HUES6 (cell line): ENCODE data around the gene MYL5.
"Not testable (repeated sequence)": the region's sequence is repeated elsewhere in the genome, so short reads cannot be mapped to it uniquely, and the experiment has no call there.

ENCODE experiments used
- H3K27ac ChIP-seq: 2 replicates; pipeline ENCODE4 v1.7.0; 2013; ENCODE audit warnings: low read depth, mild to moderate bottlenecking, low read length, inconsistent platforms
- H3K27me3 ChIP-seq: 2 replicates; pipeline ENCODE4 v1.6.1; 2013; ENCODE audit warnings: low read length; ENCODE audit not compliant: control insufficient read depth, insufficient read depth
- H3K36me3 ChIP-seq: 2 replicates; pipeline ENCODE4 v1.6.1; 2013; ENCODE audit warnings: low read length; ENCODE audit not compliant: control insufficient read depth, insufficient read depth
- H3K4me1 ChIP-seq: 2 replicates; pipeline ENCODE4 v1.6.1; 2013; ENCODE audit warnings: low read length; ENCODE audit not compliant: control insufficient read depth, insufficient read depth
- H3K4me3 ChIP-seq: 2 replicates; pipeline ENCODE4 v1.5.1; 2013; ENCODE audit warnings: low read depth, low read length
- H3K9ac ChIP-seq: one replicate; pipeline ENCODE4 v1.6.1; 2013; ENCODE audit warnings: mild to moderate bottlenecking, low read length
- H3K9me3 ChIP-seq: 2 replicates; pipeline ENCODE4 v1.6.1; 2013; ENCODE audit warnings: low read depth, low read length; ENCODE audit not compliant: control insufficient read depth, insufficient read depth

The MYL5 gene

DNA sequence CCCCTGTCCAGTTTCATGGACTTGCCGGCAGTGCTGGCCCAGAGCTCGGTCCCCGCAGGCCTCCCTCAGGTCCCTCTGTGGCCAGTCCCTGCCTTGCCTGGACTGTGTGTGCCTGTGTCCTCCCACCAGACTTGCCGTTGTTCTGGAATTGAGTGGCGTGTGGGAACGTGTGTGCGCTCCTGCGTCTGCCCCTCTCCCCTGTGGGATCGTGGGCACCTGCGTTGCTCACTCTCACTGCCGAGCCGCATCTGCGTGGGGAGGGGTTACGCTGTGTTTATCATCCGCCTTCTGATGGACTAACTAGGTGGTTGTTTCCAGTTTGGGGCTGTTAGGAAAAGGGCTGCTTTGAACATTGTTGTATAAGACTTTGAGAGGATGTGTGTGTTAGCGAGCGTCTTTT is 52.5 kb downstream of the MYL5 start:
- Histone ChIP-seq H3K4me3 (no peak overlapping the region), H3K9ac (no peak overlapping the region), H3K27me3 (no peaks in the 10 kb centered on the region), H3K36me3 (peaks cover 24% of the 10 kb centered on the region), H3K4me1 (no peaks in the 10 kb centered on the region), H3K27ac (no peak overlapping the region), H3K9me3 (no peaks in the 10 kb centered on the region)

DNA sequence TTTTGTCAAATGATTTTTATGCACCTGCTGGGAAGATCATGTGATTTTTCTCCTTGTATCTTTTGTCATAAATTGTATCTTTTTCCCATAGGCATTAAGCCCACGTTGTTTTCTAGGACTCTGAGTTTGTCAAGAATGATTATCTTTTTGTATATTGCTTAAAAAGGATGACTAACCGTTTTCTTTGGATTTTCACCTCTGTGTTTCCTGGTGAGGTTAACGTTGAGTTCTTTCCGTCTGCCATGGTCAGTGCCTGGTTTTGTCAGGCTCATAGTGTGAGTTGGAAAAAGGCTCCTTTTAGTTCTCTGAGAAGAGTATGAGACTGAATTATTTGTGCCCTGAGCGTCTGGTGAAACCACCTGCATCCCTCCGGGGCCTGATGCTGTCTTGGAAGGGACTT is 53.2 kb downstream of the MYL5 start:
- H3K4me1 ChIP-seq: no peaks in the 10 kb centered on the region
- no peaks in the 10 kb centered on the region for H3K27me3 ChIP-seq
- H3K27ac ChIP-seq: no peak overlapping the region
- H3K4me3 ChIP-seq: no peak overlapping the region
- no peaks in the 10 kb centered on the region for H3K9me3 ChIP-seq
- peaks cover 21% of the 10 kb centered on the region for H3K36me3 ChIP-seq
- H3K9ac ChIP-seq: no peak overlapping the region

DNA sequence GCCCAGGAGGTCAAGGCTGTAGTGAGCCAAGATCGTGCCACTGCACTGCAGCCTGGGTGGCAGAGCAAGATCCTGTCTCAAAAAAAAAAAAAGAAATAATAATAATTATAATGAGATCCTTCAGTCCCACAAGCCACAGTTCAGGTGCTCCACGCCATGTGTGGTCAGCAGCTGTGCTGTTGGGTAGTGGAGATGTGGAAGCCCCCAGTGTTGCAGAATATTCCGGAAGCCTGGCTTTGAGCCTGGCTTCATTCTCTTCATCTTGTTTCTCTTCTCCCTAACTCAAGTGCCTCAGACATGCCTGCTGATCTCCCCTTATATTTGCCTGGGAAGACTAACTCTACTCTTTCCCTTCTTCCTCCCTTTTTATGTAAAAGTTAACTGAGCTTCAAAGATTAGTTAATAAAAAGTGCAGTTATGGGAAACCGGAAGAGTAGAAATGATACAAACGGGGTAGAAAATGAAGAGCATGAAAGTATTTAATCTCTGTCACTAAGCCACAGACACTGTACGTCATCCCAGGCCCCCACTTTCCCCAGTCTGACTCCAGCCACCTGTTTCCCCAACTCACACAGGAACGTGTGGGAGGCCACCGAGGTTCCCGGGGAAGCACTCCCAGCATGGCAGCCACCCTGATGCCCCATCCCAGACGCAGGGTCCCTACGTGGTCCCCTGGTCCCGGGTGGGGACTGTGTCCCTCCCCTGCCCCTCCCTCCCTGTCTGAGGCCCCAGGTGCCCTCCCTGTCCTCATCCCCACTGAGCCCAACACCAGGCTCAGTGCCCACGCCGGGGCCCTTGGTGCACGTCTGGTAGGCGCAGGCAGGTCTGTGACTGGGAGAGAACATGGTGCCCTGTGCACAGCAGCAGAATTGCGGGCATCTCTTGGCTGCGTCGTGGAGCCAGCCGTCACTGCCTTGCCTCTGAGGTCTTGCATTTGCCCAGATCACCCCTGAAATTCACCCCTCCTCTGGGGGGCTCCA is 55.3 kb downstream of the MYL5 start:
- no peak overlapping the region for H3K27ac ChIP-seq
- H3K4me3 ChIP-seq: no peak overlapping the region
- H3K27me3 ChIP-seq: no peaks in the 10 kb centered on the region
- H3K36me3 ChIP-seq: peaks cover 33% of the 10 kb centered on the region
- no peaks in the 10 kb centered on the region for H3K9me3 ChIP-seq
- no peak overlapping the region for H3K9ac ChIP-seq
- H3K4me1 ChIP-seq: no peaks in the 10 kb centered on the region

DNA sequence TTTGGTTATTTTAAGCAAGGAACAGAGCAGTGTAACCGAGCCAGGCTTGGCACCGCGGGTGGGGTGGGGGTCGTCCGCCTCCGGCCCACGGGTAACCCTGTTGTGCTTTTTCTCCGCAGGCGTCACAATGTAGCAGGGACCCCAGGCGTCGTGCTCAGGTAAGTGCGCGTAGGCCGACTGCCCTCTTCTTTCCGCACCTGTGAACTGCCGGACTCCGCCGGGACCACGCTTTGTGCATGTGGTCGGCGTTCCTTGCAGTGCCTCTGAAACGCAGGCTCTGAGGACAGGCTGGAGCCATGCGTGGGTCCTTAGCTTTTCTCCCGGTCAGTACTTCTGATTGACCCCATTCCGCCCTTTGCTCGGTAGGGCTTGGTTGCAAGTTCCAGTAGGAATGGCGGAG is 56.2 kb downstream of the MYL5 start:
- Histone ChIP-seq H3K27me3 (no peaks in the 10 kb centered on the region), H3K36me3 (peaks cover 42% of the 10 kb centered on the region)

DNA sequence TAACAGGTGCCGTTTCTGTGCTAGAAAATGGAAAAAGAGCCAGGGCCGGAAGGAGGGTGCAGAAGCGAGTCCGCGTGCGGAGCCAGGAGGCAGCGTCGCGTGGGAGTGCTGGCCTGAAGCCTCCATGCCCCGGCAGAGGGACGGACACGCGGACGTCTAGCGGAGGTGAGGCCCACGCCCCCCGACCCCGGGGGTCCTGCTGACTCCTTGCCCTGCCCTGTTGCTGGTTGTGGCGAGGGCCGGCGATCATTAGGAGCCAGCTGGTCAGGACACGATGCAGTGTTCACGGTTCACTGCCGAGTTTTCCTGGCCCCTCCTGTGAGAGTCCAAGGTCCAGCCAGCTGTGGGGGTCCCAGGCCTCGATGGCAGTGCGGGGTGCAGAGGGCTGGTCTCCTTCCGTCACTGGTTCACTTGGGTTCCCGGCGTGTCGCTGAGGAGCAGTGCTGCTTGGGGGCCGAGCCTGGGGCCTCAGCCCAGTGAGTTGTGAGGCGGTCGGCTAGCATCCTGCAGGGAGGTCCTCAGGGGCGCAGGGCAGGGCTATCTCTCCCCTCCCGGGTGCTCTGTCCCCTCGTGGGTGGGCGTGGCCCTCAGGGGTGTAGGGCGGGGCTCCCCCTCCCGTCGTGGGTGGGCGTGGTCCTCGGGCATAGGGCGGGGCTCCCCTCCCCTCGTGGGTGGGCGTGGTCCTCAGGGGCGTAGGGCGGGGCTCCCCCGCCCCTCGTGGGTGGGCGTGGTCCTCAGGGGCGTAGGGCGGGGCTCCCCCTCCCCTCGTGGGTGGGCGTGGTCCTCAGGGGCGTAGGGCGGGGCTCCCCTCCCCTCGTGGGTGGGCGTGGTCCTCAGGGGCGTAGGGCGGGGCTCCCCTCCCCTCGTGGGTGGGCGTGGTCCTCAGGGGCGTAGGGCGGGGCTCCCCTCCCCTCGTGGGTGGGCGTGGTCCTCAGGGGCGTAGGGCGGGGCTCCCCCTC is 56.9 kb downstream of the MYL5 start:
- H3K4me1 ChIP-seq, H3K4me3 ChIP-seq, H3K9ac ChIP-seq, H3K27me3 ChIP-seq, H3K9me3 ChIP-seq, H3K27ac ChIP-seq: not testable (repeated sequence)
- peaks cover 47% of the 10 kb centered on the region for H3K36me3 ChIP-seq

More for the DNA sequence above, 56.2 kb downstream of the MYL5 start:
- H3K4me3 ChIP-seq: no peak overlapping the region
- no peak overlapping the region for H3K9ac ChIP-seq
- H3K9me3 ChIP-seq: no peaks in the 10 kb centered on the region
- no peak overlapping the region for H3K27ac ChIP-seq
- H3K4me1 ChIP-seq: no peaks in the 10 kb centered on the region
